Activated T-helper 17 cell treated with anti-CD3 and anti-CD28 coated beads, Interleukin-2, amount 50 U/mL, for 72 hours (primary cell): ENCODE measurements around the gene TMEM97. TPM values are rescaled to one million over a fixed set of nuclear protein-coding genes. Genes with fewer than 3 reads are reported as not detected.

Experiments
- ATAC-seq: fragments of 150-1000 bp; cut with Tn5 transposase; replicated peaks from 2 replicates; pipeline ENCODE4 v1.10.0; 2021; ENCODE audit warnings: mild to moderate bottlenecking, moderate library complexity
- H3K27ac Mint-ChIP-seq: one replicate; pipeline ENCODE4 v1.8.0; 2022; ENCODE audit warnings: mixed read lengths
- H3K27me3 Mint-ChIP-seq: one replicate; pipeline ENCODE4 v1.8.0; 2022; ENCODE audit warnings: mixed read lengths
- H3K36me3 Mint-ChIP-seq: one replicate; pipeline ENCODE4 v1.8.0; 2022; ENCODE audit warnings: low read depth, mild to moderate bottlenecking, mixed read lengths
- H3K4me1 Mint-ChIP-seq: one replicate; pipeline ENCODE4 v1.8.0; 2022; ENCODE audit warnings: mixed read lengths
- H3K4me3 Mint-ChIP-seq: one replicate; pipeline ENCODE4 v1.8.0; 2022; ENCODE audit warnings: mild to moderate bottlenecking, mixed read lengths
- H3K9me3 Mint-ChIP-seq: one replicate; pipeline ENCODE4 v1.8.0; 2022; ENCODE audit warnings: mixed read lengths
- total RNA-seq, 2 donors: library from RNA; stranded (reverse); gene quantifications; one replicate each; pipeline ENCODE4 v1.2.3, GENCODE V29; 2022

TMEM97 gene
- total RNA-seq, 2 donors from 2014 or later, result 25.0 to 41.0 TPM

GRCh38 chr17:28372203-28372944 is 53.4 kb downstream of the TMEM97 start:
- Mint-ChIP-seq H3K9me3 (no peaks in the 10 kb centered on the region), H3K36me3 (peaks cover 26% of the 10 kb centered on the region)
- peak; percentile 14 for ATAC-seq

GRCh38 chr17:28372945-28373274 is 53.9 kb downstream of the TMEM97 start:
- peaks cover 26% of the 10 kb centered on the region for H3K36me3 Mint-ChIP-seq
- H3K4me3 Mint-ChIP-seq, result peak overlapping the region; percentile 90
- no peaks in the 10 kb centered on the region for H3K9me3 Mint-ChIP-seq
- peaks cover 7% of the 10 kb centered on the region for H3K4me1 Mint-ChIP-seq
- H3K27ac Mint-ChIP-seq, result peak overlapping the region; percentile 97
- ATAC-seq, result no peak
- H3K27me3 Mint-ChIP-seq, result no peaks in the 10 kb centered on the region

More at GRCh38 chr17:28372203-28372944, 53.4 kb downstream of the TMEM97 start:
- peaks cover 7% of the 10 kb centered on the region for H3K4me1 Mint-ChIP-seq
- H3K27ac Mint-ChIP-seq, result peak overlapping the region; percentile 97
- H3K27me3 Mint-ChIP-seq, result no peaks in the 10 kb centered on the region
- H3K4me3 Mint-ChIP-seq, result peak overlapping the region; percentile 90

Other genes with a start within 250 kb of the TMEM97 start
- 10 to 100 TPM; 17.5 to 21.3 TPM for gene IFT20, start 16.3 kb downstream of the TMEM97 start, total RNA-seq
- 10 to 100 TPM; 24.9 to 30.0 TPM for gene TNFAIP1, start 16.6 kb downstream of the TMEM97 start, total RNA-seq
- gene POLDIP2, start 38.3 kb downstream of the TMEM97 start, total RNA-seq, result 100 to 1,000 TPM in 1 of 2 donors, 10 to 100 TPM in 1; 48.9 to 109 TPM
- not detected for gene SEBOX, start 46.0 kb downstream of the TMEM97 start, total RNA-seq
- under 1 TPM; 0.16 to 0.43 TPM for gene VTN, start 51.1 kb downstream of the TMEM97 start, total RNA-seq
- gene SARM1, start 52.5 kb downstream of the TMEM97 start, total RNA-seq, result 10 to 100 TPM; 30.1 to 33.7 TPM
- 1 to 10 TPM; 2.5 to 4.4 TPM for gene SLC46A1, start 87.0 kb downstream of the TMEM97 start, total RNA-seq
- not detected for gene SLC13A2, start 154.4 kb downstream of the TMEM97 start, total RNA-seq
- gene FOXN1, start 187.1 kb downstream of the TMEM97 start, total RNA-seq, result not detected
- 10 to 100 TPM; 39.1 to 67.7 TPM for gene UNC119, start 233.4 kb downstream of the TMEM97 start, total RNA-seq